ENCODE measurements around the gene TNFRSF14. TPM values are rescaled to one million over a fixed set of nuclear protein-coding genes. Genes with fewer than 3 reads are reported as not detected.

TNFRSF14 gene
- polyA plus RNA-seq, 12 donors, result 7.3 to 79.5 (median 11.0) TPM; not detected in 1

GRCh38 chr1:2611621-2612437 lies 55.7 kb downstream of the TNFRSF14 start:
- DNase-seq, result no peak

GRCh38 chr1:2612591-2613365 lies 56.6 kb downstream of the TNFRSF14 start:
- no peak for DNase-seq

Other genes starting within 250 kb of the TNFRSF14 start
- gene MORN1, start 164.8 kb upstream of the TNFRSF14 start, polyA plus RNA-seq (ENCODE audit: insufficient read length in 12 of 12), result 1 to 10 TPM in 11 of 12 donors, not detected in 1; 4.4 to 9.4 (median 5.7) TPM
- gene RER1, start 164.5 kb upstream of the TNFRSF14 start, polyA plus RNA-seq (ENCODE audit: insufficient read length in 12 of 12), result 100 to 1,000 TPM in 1 of 12 donors, 10 to 100 TPM in 10, not detected in 1; 69.7 to 174 (median 84.7) TPM
- 10 to 100 TPM in 11 of 12 donors, not detected in 1; 13.1 to 28.0 (median 16.6) TPM for gene PEX10, start 143.8 kb upstream of the TNFRSF14 start, polyA plus RNA-seq (ENCODE audit: insufficient read length in 12 of 12)
- gene PLCH2, start 80.1 kb upstream of the TNFRSF14 start, polyA plus RNA-seq (ENCODE audit: insufficient read length in 12 of 12), result 10 to 100 TPM in 1 of 12 donors, 1 to 10 TPM in 2, under 1 TPM in 7, not detected in 2; 0.33 to 16.6 (median 0.83) TPM
- gene PANK4, start 29.8 kb upstream of the TNFRSF14 start, polyA plus RNA-seq (ENCODE audit: insufficient read length in 12 of 12), result 10 to 100 TPM in 11 of 12 donors, not detected in 1; 16.7 to 24.2 (median 19.6) TPM
- gene HES5, start 26.1 kb upstream of the TNFRSF14 start, polyA plus RNA-seq (ENCODE audit: insufficient read length in 12 of 12), result 1 to 10 TPM in 1 of 12 donors, under 1 TPM in 8, not detected in 3; 0.11 to 1.0 (median 0.48) TPM
- gene PRXL2B, start 30.4 kb downstream of the TNFRSF14 start, polyA plus RNA-seq (ENCODE audit: insufficient read length in 12 of 12), result 10 to 100 TPM in 11 of 12 donors, not detected in 1; 14.6 to 59.6 (median 18.7) TPM
- 1 to 10 TPM in 1 of 12 donors, under 1 TPM in 7, not detected in 4; 0.31 to 1.1 (median 0.46) TPM for gene MMEL1, start 76.6 kb downstream of the TNFRSF14 start, polyA plus RNA-seq (ENCODE audit: insufficient read length in 12 of 12)
- under 1 TPM in 10 of 12 donors, not detected in 2; 0.08 to 0.94 (median 0.27) TPM for gene TTC34, start 245.3 kb downstream of the TNFRSF14 start, polyA plus RNA-seq (ENCODE audit: insufficient read length in 12 of 12)